ENCODE measurements around the gene VWA8.

VWA8 gene

DNA sequence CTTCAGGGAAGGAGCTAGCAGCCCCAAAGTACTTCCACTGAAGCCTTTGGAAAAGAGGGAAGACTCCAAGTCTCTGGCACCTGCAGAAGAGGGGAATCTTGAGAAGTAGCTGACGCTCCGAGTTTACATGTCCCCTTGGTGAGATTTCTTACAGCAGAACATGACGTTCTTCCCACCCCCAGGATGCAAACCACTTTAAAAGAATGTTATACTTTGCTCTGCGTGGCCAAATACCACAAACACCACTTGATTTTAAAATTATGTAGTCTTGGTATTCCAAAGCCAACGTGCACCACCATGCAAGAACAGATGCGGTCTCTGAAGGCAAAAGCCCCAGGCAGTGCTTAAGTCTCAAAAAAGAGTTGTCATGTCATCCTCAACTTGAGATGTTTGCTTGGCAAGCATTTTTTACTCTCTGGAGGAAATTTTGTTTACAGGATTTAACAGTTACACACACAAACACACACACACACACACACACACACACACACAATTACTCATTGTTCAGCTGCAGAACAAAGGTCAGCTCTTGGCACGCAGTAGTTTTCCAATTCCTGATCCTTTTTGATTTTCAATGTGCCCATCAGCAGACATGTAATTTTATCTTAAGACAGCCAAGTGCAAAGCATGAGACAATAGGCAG lies 397.4 kb downstream of the VWA8 start:
- H3K27me3 ChIP-seq (ENCODE audit: control insufficient read depth, insufficient read depth, low read length), result no peaks in the 10 kb centered on the region
- no peaks in the 10 kb centered on the region for H3K36me3 ChIP-seq (ENCODE audit: control insufficient read depth, insufficient read depth, low read length)
- no peak overlapping the region for H3K9ac ChIP-seq (ENCODE audit: low read depth, low read length)
- no peaks in the 10 kb centered on the region for H3K9me3 ChIP-seq (ENCODE audit: control insufficient read depth, insufficient read depth, low read length)
- H3K4me1 ChIP-seq (ENCODE audit: control insufficient read depth, insufficient read depth, low read length), result no peaks in the 10 kb centered on the region
- no peak overlapping the region for H3K4me3 ChIP-seq (ENCODE audit: low read depth, low read length)

DNA sequence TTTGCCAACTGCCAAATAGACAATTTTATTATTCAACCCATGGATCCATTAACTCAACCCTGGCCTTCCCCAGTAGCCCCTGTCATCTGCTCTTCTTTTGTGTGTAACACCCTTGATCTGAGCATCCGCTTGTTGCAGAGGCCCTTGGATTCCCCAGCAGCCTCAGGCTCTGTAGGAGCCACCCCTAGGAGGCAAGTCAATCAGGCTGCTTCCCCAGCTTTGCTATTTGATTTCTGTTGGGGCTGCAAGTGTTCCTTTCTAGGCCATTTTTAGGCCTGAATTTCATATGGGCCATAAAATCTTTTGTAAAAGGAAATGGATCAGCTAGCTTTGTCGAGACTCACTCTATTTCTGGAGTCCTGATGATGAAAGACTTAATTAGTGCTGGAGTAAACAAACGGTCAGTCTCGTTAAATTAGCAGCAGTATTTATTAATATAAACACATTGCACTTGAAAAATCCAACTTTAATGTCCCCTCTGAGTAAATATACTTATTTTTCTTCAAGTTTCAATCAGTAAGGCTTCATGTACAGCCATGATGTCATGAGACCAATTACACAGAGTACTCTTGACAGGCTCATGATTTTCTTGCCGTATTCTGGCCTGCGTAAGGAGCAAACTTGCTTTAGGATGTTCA lies 398.2 kb downstream of the VWA8 start:
- no peaks in the 10 kb centered on the region for H3K4me1 ChIP-seq (ENCODE audit: control insufficient read depth, insufficient read depth, low read length)
- no peaks in the 10 kb centered on the region for H3K36me3 ChIP-seq (ENCODE audit: control insufficient read depth, insufficient read depth, low read length)
- no peaks in the 10 kb centered on the region for H3K27me3 ChIP-seq (ENCODE audit: control insufficient read depth, insufficient read depth, low read length)
- no peaks in the 10 kb centered on the region for H3K9me3 ChIP-seq (ENCODE audit: control insufficient read depth, insufficient read depth, low read length)
- H3K9ac ChIP-seq (ENCODE audit: low read depth, low read length), result no peak overlapping the region
- no peak overlapping the region for H3K4me3 ChIP-seq (ENCODE audit: low read depth, low read length)

DNA sequence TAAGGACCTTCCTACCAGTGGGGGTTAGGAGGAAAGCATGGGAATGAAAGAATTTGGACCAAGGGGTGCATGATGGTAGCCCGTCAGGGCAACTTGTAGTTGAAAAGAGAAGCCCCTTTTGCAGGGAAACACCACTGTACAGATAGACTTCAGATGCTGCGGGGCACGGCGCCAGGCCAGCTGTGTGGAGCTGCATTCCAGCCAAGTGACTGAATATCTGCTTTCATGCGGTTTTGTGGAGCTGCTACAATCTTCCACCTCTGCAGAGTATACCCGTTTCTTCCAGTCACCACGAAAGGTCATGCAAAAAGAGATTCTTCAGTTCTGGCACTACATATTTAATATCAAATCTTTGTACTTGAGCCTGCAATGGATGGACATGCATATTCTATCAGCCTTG lies 398.8 kb downstream of the VWA8 start:
- Histone ChIP-seq H3K9ac (ENCODE audit: low read depth, low read length) (no peak overlapping the region), H3K4me3 (ENCODE audit: low read depth, low read length) (no peak overlapping the region), H3K27me3 (ENCODE audit: control insufficient read depth, insufficient read depth, low read length) (no peaks in the 10 kb centered on the region), H3K9me3 (ENCODE audit: control insufficient read depth, insufficient read depth, low read length) (no peaks in the 10 kb centered on the region), H3K4me1 (ENCODE audit: control insufficient read depth, insufficient read depth, low read length) (no peaks in the 10 kb centered on the region), H3K36me3 (ENCODE audit: control insufficient read depth, insufficient read depth, low read length) (no peaks in the 10 kb centered on the region)

DNA sequence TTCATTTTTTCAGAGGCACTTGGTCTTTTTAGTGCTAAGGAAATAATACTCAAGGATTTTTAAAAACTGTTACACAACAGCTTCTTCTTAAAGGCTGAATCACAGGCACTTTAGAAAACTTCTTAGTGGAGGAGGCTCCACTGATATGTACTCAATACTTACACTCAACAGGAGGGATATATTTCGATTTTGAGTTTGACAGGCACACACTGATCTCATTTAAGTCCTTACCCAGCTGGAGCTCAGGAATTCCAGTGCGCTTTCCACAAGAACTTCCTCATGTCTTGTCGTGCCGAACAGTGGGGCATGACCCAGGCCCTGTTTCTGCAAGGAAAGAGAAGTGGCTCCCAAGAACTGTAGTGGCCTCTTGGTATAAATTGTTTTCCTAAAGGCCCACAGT lies 399.7 kb downstream of the VWA8 start:
- Histone ChIP-seq H3K36me3 (ENCODE audit: control insufficient read depth, insufficient read depth, low read length) (no peaks in the 10 kb centered on the region), H3K9ac (ENCODE audit: low read depth, low read length) (no peak overlapping the region), H3K9me3 (ENCODE audit: control insufficient read depth, insufficient read depth, low read length) (no peaks in the 10 kb centered on the region), H3K27me3 (ENCODE audit: control insufficient read depth, insufficient read depth, low read length) (no peaks in the 10 kb centered on the region), H3K4me3 (ENCODE audit: low read depth, low read length) (no peak overlapping the region), H3K4me1 (ENCODE audit: control insufficient read depth, insufficient read depth, low read length) (no peaks in the 10 kb centered on the region)

DNA sequence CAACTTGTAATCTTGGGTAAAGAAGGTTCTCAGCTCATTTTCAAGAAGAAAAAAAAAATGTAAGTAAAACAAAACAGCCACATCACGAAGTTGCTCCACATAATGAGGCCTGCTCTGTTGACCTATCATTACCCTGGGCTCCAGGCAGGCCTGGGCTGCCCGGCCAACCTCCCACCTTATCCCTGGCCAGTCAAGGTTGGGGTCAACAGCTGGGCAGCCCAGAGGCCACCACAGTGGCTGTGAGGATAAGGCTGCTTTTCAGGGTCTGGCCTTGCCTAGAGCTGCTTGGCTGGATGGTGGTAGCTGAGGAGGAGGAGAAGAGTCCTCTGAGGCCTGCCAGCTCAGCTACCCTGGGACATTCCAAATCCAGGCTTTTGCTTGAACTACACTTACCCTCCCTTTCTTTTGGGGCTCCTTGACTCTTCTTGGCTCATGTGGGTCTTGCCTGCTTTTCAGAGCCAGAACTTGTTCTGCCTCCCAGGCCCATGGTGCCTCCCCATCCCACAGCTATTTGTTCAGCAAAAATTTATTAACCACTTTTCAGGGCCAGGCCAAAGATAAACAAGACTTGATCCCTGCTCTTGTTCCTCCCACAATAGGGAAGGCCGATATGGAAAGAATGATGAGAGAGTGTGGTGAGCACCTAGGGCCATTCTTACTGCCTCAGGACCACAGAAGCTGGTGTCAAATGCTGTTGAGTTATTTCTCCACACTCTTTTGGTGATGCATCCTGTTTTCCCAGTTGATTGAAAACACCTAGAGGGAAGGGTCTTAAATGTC lies 401.9 kb downstream of the VWA8 start:
- no peaks in the 10 kb centered on the region for H3K36me3 ChIP-seq (ENCODE audit: control insufficient read depth, insufficient read depth, low read length)
- H3K4me3 ChIP-seq (ENCODE audit: low read depth, low read length), result no peak overlapping the region
- H3K9me3 ChIP-seq (ENCODE audit: control insufficient read depth, insufficient read depth, low read length), result no peaks in the 10 kb centered on the region
- H3K9ac ChIP-seq (ENCODE audit: low read depth, low read length), result no peak overlapping the region
- H3K4me1 ChIP-seq (ENCODE audit: control insufficient read depth, insufficient read depth, low read length), result no peaks in the 10 kb centered on the region
- H3K27me3 ChIP-seq (ENCODE audit: control insufficient read depth, insufficient read depth, low read length), result no peaks in the 10 kb centered on the region

DNA sequence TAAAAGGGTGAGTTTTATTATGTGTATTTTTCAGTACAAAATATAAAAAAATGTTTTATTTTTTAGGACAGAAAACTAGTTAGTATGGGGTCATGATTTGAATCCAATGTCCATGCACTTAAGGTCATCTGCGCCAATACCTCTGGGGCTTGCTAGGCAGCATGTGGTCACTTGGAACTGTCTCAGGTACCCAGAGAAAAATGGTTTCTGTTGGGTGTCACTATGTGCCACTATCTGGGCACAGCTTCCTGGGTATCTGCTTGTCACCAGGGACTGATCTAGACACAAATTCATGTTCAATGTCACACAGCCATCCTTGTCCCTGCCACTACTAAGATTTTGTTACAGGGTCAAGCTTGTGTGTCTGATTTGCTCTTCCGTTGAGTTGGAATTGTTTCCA lies 403.2 kb downstream of the VWA8 start:
- H3K4me1 ChIP-seq (ENCODE audit: control insufficient read depth, insufficient read depth, low read length), result no peaks in the 10 kb centered on the region

DNA sequence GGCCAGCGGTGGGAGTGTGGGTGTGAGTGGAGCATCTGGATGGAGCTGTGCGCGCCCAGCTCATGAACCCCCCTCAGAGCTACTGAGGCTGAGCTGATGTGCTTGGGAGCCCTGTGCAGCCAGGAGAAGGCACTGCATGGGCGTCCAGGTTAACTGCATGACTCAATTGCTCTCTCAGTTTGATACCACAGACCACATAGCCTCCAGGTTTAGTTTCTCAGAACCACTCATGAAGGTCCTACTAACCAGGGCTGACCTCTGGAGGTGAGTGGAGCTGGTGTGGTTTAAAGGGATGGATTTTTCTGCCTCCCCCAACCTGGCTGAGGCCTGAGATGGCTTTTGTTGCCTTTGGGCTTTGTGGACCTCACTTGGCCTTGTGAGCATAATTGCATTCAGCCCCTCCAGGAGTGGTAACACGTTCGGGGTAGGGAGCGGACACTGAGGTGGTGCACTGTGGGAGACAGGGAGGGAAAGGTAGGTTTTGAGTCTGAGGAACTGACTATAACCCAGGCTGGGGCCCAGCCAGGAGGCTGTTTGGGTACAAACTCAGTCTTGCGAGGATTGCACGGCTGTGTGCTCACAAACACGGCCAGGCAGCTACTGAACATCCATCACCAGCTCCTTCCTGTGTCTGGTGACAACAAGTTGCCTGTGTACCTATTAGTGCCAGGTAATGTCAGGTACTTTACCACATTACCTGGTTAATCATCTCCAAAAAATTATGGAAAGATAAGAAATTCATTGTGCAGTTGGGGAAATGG lies 406.1 kb downstream of the VWA8 start:
- Histone ChIP-seq H3K9me3 (ENCODE audit: control insufficient read depth, insufficient read depth, low read length) (no peaks in the 10 kb centered on the region), H3K36me3 (ENCODE audit: control insufficient read depth, insufficient read depth, low read length) (no peaks in the 10 kb centered on the region), H3K4me1 (ENCODE audit: control insufficient read depth, insufficient read depth, low read length) (no peaks in the 10 kb centered on the region), H3K27me3 (ENCODE audit: control insufficient read depth, insufficient read depth, low read length) (no peaks in the 10 kb centered on the region), H3K9ac (ENCODE audit: low read depth, low read length) (no peak overlapping the region), H3K4me3 (ENCODE audit: low read depth, low read length) (no peak overlapping the region)

More for the DNA sequence above, 403.2 kb downstream of the VWA8 start:
- no peak overlapping the region for H3K4me3 ChIP-seq (ENCODE audit: low read depth, low read length)
- no peaks in the 10 kb centered on the region for H3K27me3 ChIP-seq (ENCODE audit: control insufficient read depth, insufficient read depth, low read length)
- no peaks in the 10 kb centered on the region for H3K36me3 ChIP-seq (ENCODE audit: control insufficient read depth, insufficient read depth, low read length)
- no peak overlapping the region for H3K9ac ChIP-seq (ENCODE audit: low read depth, low read length)
- H3K9me3 ChIP-seq (ENCODE audit: control insufficient read depth, insufficient read depth, low read length), result no peaks in the 10 kb centered on the region

DNA sequence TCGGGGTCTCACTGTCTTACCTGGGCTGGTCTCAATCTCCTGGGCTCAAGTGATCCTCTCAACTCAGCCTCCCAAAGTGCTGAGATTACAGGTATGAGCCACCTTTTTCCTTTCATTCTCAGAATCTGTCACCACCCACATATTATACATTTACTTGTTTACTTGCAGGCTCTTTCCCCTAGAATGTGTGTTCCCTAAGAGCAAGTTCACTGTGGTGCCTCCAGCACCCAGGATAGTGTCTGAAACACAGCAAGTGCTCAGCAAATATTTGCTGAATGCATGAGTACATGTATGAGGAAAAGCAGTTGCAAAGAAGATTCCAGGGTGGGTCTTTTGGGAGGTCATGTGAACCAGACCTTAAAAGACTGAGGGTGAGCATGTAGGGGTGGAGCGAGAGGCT lies 406.7 kb downstream of the VWA8 start:
- Histone ChIP-seq H3K4me3 (ENCODE audit: low read depth, low read length) (no peak overlapping the region), H3K9me3 (ENCODE audit: control insufficient read depth, insufficient read depth, low read length) (no peaks in the 10 kb centered on the region), H3K36me3 (ENCODE audit: control insufficient read depth, insufficient read depth, low read length) (no peaks in the 10 kb centered on the region), H3K27me3 (ENCODE audit: control insufficient read depth, insufficient read depth, low read length) (no peaks in the 10 kb centered on the region), H3K4me1 (ENCODE audit: control insufficient read depth, insufficient read depth, low read length) (no peaks in the 10 kb centered on the region), H3K9ac (ENCODE audit: low read depth, low read length) (no peak overlapping the region)

DNA sequence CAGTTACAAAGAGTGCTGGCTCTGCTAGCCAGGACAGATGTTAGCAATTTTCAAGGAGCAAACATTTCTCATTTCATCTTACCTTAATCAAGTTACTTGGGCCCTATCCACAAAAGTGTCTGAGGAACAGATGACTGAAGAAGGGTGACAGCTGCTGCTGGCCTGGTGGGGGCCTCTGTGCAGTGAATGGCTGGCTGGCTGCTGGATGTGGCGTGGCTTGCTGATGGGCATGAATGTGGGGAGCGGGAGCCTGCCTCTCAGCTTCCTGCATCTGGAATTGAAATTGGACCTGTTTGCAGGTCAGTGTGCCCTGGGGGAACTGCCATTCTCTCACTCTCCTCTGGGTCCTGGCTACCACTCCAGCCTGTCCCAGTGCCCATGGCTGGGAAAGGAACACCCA lies 408.9 kb downstream of the VWA8 start:
- Histone ChIP-seq H3K27me3 (ENCODE audit: control insufficient read depth, insufficient read depth, low read length) (no peaks in the 10 kb centered on the region), H3K36me3 (ENCODE audit: control insufficient read depth, insufficient read depth, low read length) (no peaks in the 10 kb centered on the region), H3K9me3 (ENCODE audit: control insufficient read depth, insufficient read depth, low read length) (no peaks in the 10 kb centered on the region), H3K9ac (ENCODE audit: low read depth, low read length) (no peak overlapping the region), H3K4me3 (ENCODE audit: low read depth, low read length) (no peak overlapping the region), H3K4me1 (ENCODE audit: control insufficient read depth, insufficient read depth, low read length) (no peaks in the 10 kb centered on the region)

DNA sequence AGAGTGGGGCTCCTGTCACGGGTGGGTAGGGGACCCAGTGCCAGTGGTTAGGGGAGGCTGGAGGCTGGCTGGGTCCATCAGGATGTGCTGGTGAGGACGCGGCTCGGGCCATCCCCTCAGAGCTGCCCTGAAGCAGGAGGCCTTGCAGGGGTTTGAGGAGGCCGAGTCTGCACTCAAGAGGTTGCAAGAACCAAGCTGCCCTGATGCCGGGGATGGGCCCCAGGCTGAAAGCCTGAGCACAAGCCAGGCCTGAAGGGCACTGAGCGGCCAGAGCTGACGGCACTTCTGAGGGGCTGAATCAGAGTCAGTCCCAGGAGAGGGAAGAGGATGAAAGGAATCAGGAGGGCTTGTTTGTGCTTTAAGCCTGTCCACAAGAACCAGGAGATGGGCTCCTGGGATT lies 410.6 kb downstream of the VWA8 start:
- Histone ChIP-seq H3K4me1 (ENCODE audit: control insufficient read depth, insufficient read depth, low read length) (no peaks in the 10 kb centered on the region), H3K9me3 (ENCODE audit: control insufficient read depth, insufficient read depth, low read length) (no peaks in the 10 kb centered on the region), H3K9ac (ENCODE audit: low read depth, low read length) (no peak overlapping the region)

DNA sequence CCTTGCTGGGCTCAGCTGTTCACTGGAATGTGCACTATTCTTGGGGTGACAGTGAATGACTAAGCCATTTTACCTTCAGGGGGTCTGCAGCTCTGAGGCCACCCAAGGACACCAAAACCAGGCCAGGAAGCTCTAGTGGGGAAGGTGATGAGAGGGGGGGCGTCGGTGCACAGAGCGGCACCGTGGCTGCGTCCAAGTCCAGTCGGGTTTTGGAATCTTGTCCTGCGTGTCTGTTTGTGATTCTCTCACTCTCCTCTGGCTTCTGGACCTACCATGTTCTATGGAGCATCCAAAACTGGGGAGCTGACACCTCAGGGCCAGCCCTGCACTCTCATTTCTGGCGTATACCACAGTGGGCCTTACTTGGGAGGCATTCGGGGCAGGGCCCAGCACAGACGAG lies 411.4 kb downstream of the VWA8 start:
- no peak overlapping the region for H3K4me3 ChIP-seq (ENCODE audit: low read depth, low read length)
- no peak overlapping the region for H3K9ac ChIP-seq (ENCODE audit: low read depth, low read length)
- H3K36me3 ChIP-seq (ENCODE audit: control insufficient read depth, insufficient read depth, low read length), result no peaks in the 10 kb centered on the region
- no peaks in the 10 kb centered on the region for H3K9me3 ChIP-seq (ENCODE audit: control insufficient read depth, insufficient read depth, low read length)
- H3K27me3 ChIP-seq (ENCODE audit: control insufficient read depth, insufficient read depth, low read length), result no peaks in the 10 kb centered on the region
- no peaks in the 10 kb centered on the region for H3K4me1 ChIP-seq (ENCODE audit: control insufficient read depth, insufficient read depth, low read length)

More for the DNA sequence above, 410.6 kb downstream of the VWA8 start:
- H3K36me3 ChIP-seq (ENCODE audit: control insufficient read depth, insufficient read depth, low read length), result no peaks in the 10 kb centered on the region
- H3K4me3 ChIP-seq (ENCODE audit: low read depth, low read length), result no peak overlapping the region
- no peaks in the 10 kb centered on the region for H3K27me3 ChIP-seq (ENCODE audit: control insufficient read depth, insufficient read depth, low read length)

Data from iPS-15b (cell line).